Fibroblast of pulmonary artery (primary cell): ENCODE data around the gene PDK1.
A peak's percentile ranks its signal among the peaks of the same experiment; 100 is the strongest.

ENCODE experiments used
- DNase-seq: peaks from one replicate; pipeline ENCODE4 v3.0.0-alpha.2; 2010; ENCODE audit warnings: low read depth
- H3K4me3 ChIP-seq: replicated peaks from 2 replicates; pipeline ENCODE4 v1.5.1; 2011; ENCODE audit warnings: low read depth, mild to moderate bottlenecking, control low read depth, low read length, moderate library complexity
- TF ChIP-seq, protein P1 (sequence below): IDR thresholded peaks from 2 replicates; pipeline ENCODE4 v1.5.1; 2011; ENCODE audit warnings: mild to moderate bottlenecking, control low read depth, low read length, inconsistent platforms; ENCODE audit errors: missing control alignments

The PDK1 gene

DNA sequence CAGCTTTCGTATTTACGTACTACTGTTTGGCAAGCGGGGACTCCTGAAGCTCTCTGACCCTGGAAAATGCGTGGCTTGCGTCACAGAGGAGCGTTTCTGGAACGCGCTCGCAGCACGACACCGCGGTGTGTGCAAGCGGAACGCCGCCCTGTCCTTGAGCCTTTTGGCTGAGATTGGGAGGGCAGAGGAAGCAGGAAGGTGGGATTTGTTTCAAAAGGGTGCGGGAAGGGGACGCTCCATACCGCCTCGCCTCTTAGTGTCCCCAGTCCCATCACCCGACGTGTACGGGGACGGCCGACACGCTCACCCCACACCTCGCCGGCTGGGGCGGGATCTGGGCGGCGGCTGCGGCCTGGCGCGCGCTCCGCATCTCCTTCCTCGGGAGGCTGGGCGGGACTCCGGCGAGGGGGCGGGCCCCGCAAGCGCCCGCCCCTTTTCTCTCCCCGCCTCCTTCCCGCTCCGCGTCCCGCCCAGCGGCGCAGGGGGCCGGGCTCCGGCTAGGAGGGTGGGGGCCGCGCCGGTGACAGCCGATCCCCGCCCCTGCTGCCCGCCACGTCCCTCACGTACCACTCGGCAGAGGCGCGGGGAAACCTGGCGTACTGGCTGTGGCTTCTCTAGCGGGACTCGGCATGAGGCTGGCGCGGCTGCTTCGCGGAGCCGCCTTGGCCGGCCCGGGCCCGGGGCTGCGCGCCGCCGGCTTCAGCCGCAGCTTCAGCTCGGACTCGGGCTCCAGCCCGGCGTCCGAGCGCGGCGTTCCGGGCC lies at the start of gene PDK1:
TSS of gene PDK1 (plus strand) at position 569 of the 762 bp plus-strand sequence. CDS start at position 630, 61 bp downstream.
- peak within 1 kb of the TSS; percentile 82 for H3K4me3 ChIP-seq
- peak; percentile 95 for DNase-seq
- TF ChIP-seq, protein P1, sequence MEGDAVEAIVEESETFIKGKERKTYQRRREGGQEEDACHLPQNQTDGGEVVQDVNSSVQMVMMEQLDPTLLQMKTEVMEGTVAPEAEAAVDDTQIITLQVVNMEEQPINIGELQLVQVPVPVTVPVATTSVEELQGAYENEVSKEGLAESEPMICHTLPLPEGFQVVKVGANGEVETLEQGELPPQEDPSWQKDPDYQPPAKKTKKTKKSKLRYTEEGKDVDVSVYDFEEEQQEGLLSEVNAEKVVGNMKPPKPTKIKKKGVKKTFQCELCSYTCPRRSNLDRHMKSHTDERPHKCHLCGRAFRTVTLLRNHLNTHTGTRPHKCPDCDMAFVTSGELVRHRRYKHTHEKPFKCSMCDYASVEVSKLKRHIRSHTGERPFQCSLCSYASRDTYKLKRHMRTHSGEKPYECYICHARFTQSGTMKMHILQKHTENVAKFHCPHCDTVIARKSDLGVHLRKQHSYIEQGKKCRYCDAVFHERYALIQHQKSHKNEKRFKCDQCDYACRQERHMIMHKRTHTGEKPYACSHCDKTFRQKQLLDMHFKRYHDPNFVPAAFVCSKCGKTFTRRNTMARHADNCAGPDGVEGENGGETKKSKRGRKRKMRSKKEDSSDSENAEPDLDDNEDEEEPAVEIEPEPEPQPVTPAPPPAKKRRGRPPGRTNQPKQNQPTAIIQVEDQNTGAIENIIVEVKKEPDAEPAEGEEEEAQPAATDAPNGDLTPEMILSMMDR: no peak

DNA sequence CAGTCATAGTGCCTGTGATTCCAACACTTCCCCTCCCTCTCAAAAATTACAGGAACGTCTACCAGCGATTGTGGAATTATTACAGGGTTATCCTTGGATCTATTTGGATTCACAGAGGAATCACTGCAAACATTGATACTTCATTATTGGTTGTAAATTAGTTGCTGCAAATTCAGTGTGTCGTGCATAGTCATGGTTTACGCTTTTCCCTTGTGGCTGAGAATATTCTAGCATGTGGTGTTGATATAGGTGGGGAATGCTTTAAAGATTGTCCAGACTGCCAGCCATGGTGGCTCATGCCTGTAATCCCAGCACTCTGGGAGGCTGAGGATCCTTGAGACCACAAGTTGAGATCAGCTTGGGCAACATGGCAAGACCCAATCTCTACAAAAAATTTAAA lies 48.7 kb upstream of the PDK1 start:
- no peak overlapping the region for H3K4me3 ChIP-seq
- no peak for DNase-seq
- TF ChIP-seq, protein P1: no peak

DNA sequence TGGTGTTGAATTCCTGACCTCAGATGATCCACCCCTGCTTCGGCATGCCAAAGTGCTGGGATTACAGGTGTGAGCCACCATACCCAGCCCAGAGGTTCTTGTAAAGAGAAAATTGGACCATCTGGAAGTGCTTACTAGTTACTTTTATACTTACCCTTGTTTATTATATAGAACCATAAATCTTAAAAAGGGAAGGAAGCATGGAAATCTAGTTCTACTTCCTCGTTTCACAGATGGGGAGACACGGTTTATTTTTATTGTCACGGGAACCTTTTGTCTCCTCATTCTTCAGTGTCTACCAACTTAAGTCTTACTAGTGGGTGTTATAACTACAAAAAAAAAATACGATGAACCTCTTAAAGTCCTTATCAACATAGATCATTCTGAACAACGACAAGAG lies 45.8 kb upstream of the PDK1 start:
- TF ChIP-seq, protein P1: no peak
- H3K4me3 ChIP-seq: no peak overlapping the region
- no peak for DNase-seq

DNA sequence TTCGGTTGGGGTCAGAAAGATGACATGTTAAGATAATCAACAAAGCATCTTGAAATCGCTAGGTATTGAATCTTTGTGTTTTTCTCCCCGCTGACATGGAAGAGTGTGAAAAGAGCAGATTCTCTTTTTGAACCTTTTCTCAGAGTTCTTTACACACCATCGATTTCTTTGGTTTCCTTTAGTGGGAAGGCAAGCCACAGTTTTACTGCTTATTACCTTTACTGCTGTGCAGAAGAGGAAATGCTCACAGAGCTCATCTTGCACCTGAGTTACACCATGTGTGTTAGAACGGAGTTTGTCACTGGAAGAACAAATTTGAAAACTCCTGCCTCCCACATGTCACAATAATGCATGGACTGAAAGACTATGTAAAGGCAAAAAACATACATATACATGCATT lies 45.3 kb upstream of the PDK1 start:
- no peak overlapping the region for H3K4me3 ChIP-seq
- DNase-seq: no peak
- TF ChIP-seq, protein P1: no peak

DNA sequence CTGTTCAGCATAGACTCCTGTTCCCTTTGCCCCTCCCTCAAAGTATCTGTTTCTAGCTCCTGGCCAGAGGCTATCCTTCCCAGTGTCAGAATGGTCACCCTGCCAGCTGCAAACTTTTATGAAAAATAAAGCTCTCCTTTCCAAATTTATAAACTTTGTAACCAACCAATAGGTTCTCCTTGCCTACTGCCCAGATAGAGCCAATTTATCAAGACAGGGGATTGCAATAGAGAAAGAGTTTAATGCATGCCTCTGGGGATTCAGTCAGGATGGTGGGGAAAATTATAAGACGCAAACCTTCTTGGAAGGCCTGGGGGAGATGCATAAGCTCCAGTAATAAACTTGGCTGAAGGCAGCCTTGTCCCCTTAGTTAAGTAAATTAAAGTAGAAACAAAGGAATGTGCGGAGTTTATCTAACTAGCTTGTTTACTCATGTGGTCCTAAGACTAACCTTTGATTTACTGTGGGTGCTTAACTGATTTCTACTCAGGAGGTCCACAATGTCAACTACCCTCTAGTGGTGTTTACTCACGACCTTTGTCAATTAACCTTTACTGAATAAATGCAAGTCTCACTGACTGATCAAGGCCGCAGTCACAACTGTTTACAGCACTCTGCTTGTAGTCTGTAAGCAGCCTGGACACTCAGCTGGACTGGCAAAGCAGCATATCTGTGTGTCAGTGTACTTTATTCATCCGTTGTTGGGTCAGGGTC lies 42.9 kb upstream of the PDK1 start:
- DNase-seq: no peak
- H3K4me3 ChIP-seq: no peak overlapping the region
- TF ChIP-seq, protein P1: no peak

DNA sequence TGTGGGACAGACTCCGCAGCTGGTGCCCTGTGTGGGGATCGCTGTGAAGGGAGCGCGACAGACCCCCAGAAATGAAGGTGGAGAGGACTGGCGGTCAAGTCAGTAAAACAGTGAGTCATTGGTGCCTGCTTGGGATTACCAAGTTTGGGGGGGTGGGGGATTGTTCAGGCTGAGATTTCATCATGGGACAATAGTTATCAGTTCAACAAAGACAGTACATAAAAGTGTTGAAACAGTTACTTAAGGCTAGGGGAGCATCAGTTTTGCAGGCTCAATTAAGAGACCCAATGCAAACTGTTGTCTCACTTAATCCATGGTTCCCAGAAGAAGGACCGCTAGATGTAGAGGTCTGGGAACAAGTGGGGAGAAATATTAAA lies 42.4 kb upstream of the PDK1 start:
- DNase-seq: no peak
- H3K4me3 ChIP-seq: no peak overlapping the region
- TF ChIP-seq, protein P1: no peak
